Measurements from ENCODE around the gene SMIM5. TPM values are rescaled to one million over a fixed set of nuclear protein-coding genes. Genes with fewer than 3 reads are reported as not detected.

The SMIM5 gene
- total and polyA plus RNA-seq, 2 donors = 0.94 to 7.3 TPM

- DNase-seq (ENCODE audit: low read depth in 6 of 9, low spot score in 9 of 9) = no peak
- Histone ChIP-seq H3K36me3 (ENCODE audit: control insufficient read depth in 2 of 2, insufficient read depth in 2 of 2, low read length in 1 of 2) (peaks cover 21 to 40% of the 10 kb centered on the region in 2 donors), H3K9me3 (ENCODE audit: control insufficient read depth in 2 of 2, insufficient read depth in 1 of 2, low read length in 1 of 2) (no peaks in the 10 kb centered on the region), H3K4me3 (ENCODE audit: low read length in 2 of 2) (no peak overlapping the region), H3K27me3 (ENCODE audit: control insufficient read depth in 2 of 2, insufficient read depth in 1 of 2, low read length in 1 of 2) (no peaks in the 10 kb centered on the region), H3K4me1 (ENCODE audit: control insufficient read depth in 2 of 2, insufficient read depth in 2 of 2, low read length in 2 of 2) (peaks cover 7% of the 10 kb centered on the region in 2 donors), H3K27ac (ENCODE audit: low read depth in 1 of 2, low read length in 1 of 2) (no peak overlapping the region)
- WGBS = over 99% methylated on average over 9 of the region's 9 CpGs
These were observed 29.3 kb downstream of the SMIM5 start for GRCh38 chr17:75662511-75662910.

DNA sequence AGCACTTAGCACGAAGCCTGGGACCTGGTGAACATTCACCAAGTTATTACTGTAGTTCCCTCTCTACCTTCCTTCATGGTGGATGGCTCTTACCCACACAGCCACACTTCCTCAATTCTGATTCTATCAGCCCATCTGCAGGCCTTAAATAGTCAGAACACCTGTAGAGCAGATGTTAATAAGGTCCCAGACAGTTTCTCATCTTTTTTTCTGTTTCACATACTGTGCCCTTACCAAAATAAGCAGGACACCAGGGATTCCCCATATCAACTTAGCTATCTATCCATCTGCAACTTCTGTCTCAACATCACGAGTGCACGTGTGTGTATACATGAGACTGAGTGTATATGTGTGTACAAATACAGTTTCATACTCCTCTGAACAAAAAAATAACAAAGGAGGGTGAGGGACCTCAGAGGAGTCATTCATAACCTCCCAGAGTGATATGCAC is 30.9 kb downstream of the SMIM5 start:
- peaks cover 21 to 42% of the 10 kb centered on the region in 2 donors for H3K36me3 ChIP-seq (ENCODE audit: control insufficient read depth in 2 of 2, insufficient read depth in 2 of 2, low read length in 1 of 2)
- WGBS = 80% methylated on average over 3 of the region's 3 CpGs

GRCh38 chr17:75665981-75666380 is 32.7 kb downstream of the SMIM5 start:
- Histone ChIP-seq H3K9me3 (ENCODE audit: control insufficient read depth in 2 of 2, insufficient read depth in 1 of 2, low read length in 1 of 2) (no peaks in the 10 kb centered on the region), H3K27ac (ENCODE audit: low read depth in 1 of 2, low read length in 1 of 2) (no peak overlapping the region), H3K27me3 (ENCODE audit: control insufficient read depth in 2 of 2, insufficient read depth in 1 of 2, low read length in 1 of 2) (no peaks in the 10 kb centered on the region), H3K4me3 (ENCODE audit: low read length in 2 of 2) (peak overlapping the region in 1 of 2 donors; percentile 98), H3K36me3 (ENCODE audit: control insufficient read depth in 2 of 2, insufficient read depth in 2 of 2, low read length in 1 of 2) (peaks cover 17 to 47% of the 10 kb centered on the region in 2 donors), H3K4me1 (ENCODE audit: control insufficient read depth in 2 of 2, insufficient read depth in 2 of 2, low read length in 2 of 2) (peaks cover 14 to 18% of the 10 kb centered on the region in 2 donors)
- DNase-seq (ENCODE audit: low read depth in 6 of 9, low spot score in 9 of 9) = no peak
- 92% methylated on average over 10 of the region's 10 CpGs for WGBS

More for the DNA sequence above, 30.9 kb downstream of the SMIM5 start:
- Histone ChIP-seq H3K27me3 (ENCODE audit: control insufficient read depth in 2 of 2, insufficient read depth in 1 of 2, low read length in 1 of 2) (no peaks in the 10 kb centered on the region), H3K4me1 (ENCODE audit: control insufficient read depth in 2 of 2, insufficient read depth in 2 of 2, low read length in 2 of 2) (peaks cover 14 to 18% of the 10 kb centered on the region in 2 donors), H3K9me3 (ENCODE audit: control insufficient read depth in 2 of 2, insufficient read depth in 1 of 2, low read length in 1 of 2) (no peaks in the 10 kb centered on the region), H3K27ac (ENCODE audit: low read depth in 1 of 2, low read length in 1 of 2) (no peak overlapping the region), H3K4me3 (ENCODE audit: low read length in 2 of 2) (no peak overlapping the region)
- DNase-seq (ENCODE audit: low read depth in 6 of 9, low spot score in 9 of 9) = no peak

DNA sequence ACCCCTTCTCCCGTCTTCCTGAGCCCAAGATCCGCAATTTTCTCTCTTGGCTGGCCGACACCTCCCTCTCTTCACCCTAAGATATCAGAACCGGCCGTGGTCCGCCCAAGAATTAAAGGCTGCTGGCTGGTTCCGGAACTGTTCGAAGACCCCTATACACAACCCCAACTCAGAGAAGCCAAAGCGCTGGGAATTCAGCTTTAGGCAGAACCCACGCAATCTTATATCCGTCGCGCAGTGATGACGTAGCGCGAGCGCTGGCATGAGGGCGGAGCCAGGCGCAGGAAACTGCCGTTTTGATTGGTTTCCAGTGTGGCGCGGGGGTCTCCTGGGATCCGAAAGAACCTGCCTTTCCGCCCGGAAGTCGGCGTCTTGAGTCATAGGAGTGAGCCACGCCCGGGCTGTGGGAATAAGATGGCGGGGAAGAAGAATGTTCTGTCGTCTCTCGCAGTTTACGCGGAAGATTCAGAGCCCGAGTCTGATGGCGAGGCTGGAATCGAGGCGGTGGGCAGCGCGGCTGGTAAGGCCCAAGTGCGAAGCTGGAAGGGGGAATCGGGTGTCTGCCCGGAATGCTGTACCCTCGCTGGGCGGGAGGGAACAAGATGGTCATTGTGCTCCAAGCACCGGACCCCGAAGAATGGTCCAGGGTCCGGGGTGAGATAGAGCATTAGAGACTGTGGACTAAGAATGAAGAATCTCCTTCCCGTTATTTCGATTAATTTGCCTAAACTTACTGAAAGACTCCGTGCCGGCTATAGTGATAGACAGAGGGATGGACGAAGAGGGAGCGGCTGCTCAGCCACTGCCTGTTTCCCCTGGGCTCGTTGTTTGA is 33.9 kb downstream of the SMIM5 start, which contains the start of the genes RECQL5 and SAP30BP:
RECQL5 (minus strand) TSS at position 196 of the 832 bp plus-strand sequence. CDS start 597 bp downstream, outside the sequence.
SAP30BP (plus strand) TSS at position 380 of the 832 bp plus-strand sequence; CDS start at position 415, 35 bp downstream.
- Histone ChIP-seq H3K9me3 (ENCODE audit: control insufficient read depth in 2 of 2, insufficient read depth in 1 of 2, low read length in 1 of 2) (no peaks in the 10 kb centered on the region), H3K4me3 (ENCODE audit: low read length in 2 of 2) (peak within 1 kb of the TSS; percentile 94 to 98), H3K4me1 (ENCODE audit: control insufficient read depth in 2 of 2, insufficient read depth in 2 of 2, low read length in 2 of 2) (peaks cover 14 to 18% of the 10 kb centered on the region in 2 donors), H3K27me3 (ENCODE audit: control insufficient read depth in 2 of 2, insufficient read depth in 1 of 2, low read length in 1 of 2) (no peaks in the 10 kb centered on the region), H3K36me3 (ENCODE audit: control insufficient read depth in 2 of 2, insufficient read depth in 2 of 2, low read length in 1 of 2) (peaks cover 21 to 51% of the 10 kb centered on the region in 2 donors), H3K27ac (ENCODE audit: low read depth in 1 of 2, low read length in 1 of 2) (peak within 1 kb of the TSS; percentile 71 to 91)
- under 1% methylated on average over 55 of the region's 55 CpGs for WGBS
- DNase-seq (ENCODE audit: low read depth in 6 of 9, low spot score in 9 of 9) = peak; percentile 96 to 100 (median 99)

GRCh38 chr17:75667825-75668224 is 34.6 kb downstream of the SMIM5 start:
- Histone ChIP-seq H3K4me1 (ENCODE audit: control insufficient read depth in 2 of 2, insufficient read depth in 2 of 2, low read length in 2 of 2) (peaks cover 14 to 18% of the 10 kb centered on the region in 2 donors), H3K36me3 (ENCODE audit: control insufficient read depth in 2 of 2, insufficient read depth in 2 of 2, low read length in 1 of 2) (peaks cover 20 to 51% of the 10 kb centered on the region in 2 donors), H3K27ac (ENCODE audit: low read depth in 1 of 2, low read length in 1 of 2) (peak overlapping the region in 1 of 2 donors; percentile 71), H3K9me3 (ENCODE audit: control insufficient read depth in 2 of 2, insufficient read depth in 1 of 2, low read length in 1 of 2) (no peaks in the 10 kb centered on the region), H3K4me3 (ENCODE audit: low read length in 2 of 2) (peak overlapping the region; percentile 94 to 98), H3K27me3 (ENCODE audit: control insufficient read depth in 2 of 2, insufficient read depth in 1 of 2, low read length in 1 of 2) (no peaks in the 10 kb centered on the region)
- 11% methylated on average over 4 of the region's 4 CpGs for WGBS
- no peak for DNase-seq (ENCODE audit: low read depth in 6 of 9, low spot score in 9 of 9)

DNA sequence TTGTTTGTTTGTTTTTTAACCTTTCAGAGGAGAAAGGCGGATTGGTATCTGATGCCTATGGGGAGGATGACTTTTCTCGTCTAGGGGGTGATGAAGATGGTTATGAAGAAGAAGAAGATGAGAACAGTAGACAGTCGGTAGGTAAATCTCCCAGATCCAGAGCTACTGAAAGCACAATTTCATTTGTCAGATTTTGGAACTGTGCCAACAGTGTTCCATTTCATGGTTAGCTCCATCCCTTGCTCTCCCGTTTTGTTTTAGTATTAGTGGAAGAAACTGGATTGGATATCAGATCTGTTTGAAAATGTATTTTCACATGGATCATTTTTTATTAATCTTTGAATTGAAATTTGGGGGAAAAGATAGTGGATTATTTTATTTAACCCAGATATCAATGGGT is 35.3 kb downstream of the SMIM5 start:
- Histone ChIP-seq H3K27ac (ENCODE audit: low read depth in 1 of 2, low read length in 1 of 2) (no peak overlapping the region), H3K27me3 (ENCODE audit: control insufficient read depth in 2 of 2, insufficient read depth in 1 of 2, low read length in 1 of 2) (no peaks in the 10 kb centered on the region), H3K4me3 (ENCODE audit: low read length in 2 of 2) (no peak overlapping the region), H3K4me1 (ENCODE audit: control insufficient read depth in 2 of 2, insufficient read depth in 2 of 2, low read length in 2 of 2) (peaks cover 14 to 18% of the 10 kb centered on the region in 2 donors), H3K9me3 (ENCODE audit: control insufficient read depth in 2 of 2, insufficient read depth in 1 of 2, low read length in 1 of 2) (no peaks in the 10 kb centered on the region), H3K36me3 (ENCODE audit: control insufficient read depth in 2 of 2, insufficient read depth in 2 of 2, low read length in 1 of 2) (peaks cover 24 to 55% of the 10 kb centered on the region in 2 donors)
- WGBS = 94% methylated on average over 4 of the region's 4 CpGs
- no peak for DNase-seq (ENCODE audit: low read depth in 6 of 9, low spot score in 9 of 9)

DNA sequence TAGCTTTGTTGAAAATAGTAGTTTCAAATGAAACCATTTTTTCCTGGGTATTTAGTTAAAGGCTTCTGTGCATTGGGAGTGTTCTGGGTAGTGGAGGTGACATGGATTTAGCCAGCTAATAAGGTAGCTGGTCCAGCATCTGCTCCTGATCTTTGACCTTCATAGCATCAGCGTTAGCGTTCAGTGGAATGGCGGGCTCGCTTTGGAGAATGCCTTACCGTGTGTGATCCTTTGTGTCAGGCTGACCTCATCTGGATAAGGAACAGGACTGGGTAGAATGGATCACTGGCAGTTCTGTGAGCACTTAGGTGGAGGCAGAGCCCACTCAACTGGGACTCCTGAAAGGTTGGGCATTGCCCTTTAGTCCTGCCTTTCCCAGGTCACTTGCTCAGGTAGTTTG is 37.6 kb downstream of the SMIM5 start:
- DNase-seq (ENCODE audit: low read depth in 6 of 9, low spot score in 9 of 9) = no peak
- Histone ChIP-seq H3K9me3 (ENCODE audit: control insufficient read depth in 2 of 2, insufficient read depth in 1 of 2, low read length in 1 of 2) (no peaks in the 10 kb centered on the region), H3K27ac (ENCODE audit: low read depth in 1 of 2, low read length in 1 of 2) (no peak overlapping the region), H3K27me3 (ENCODE audit: control insufficient read depth in 2 of 2, insufficient read depth in 1 of 2, low read length in 1 of 2) (no peaks in the 10 kb centered on the region), H3K4me3 (ENCODE audit: low read length in 2 of 2) (no peak overlapping the region), H3K4me1 (ENCODE audit: control insufficient read depth in 2 of 2, insufficient read depth in 2 of 2, low read length in 2 of 2) (peaks cover 14 to 28% of the 10 kb centered on the region in 2 donors), H3K36me3 (ENCODE audit: control insufficient read depth in 2 of 2, insufficient read depth in 2 of 2, low read length in 1 of 2) (peaks cover 28 to 56% of the 10 kb centered on the region in 2 donors)
- 98% methylated on average over 5 of the region's 5 CpGs for WGBS

DNA sequence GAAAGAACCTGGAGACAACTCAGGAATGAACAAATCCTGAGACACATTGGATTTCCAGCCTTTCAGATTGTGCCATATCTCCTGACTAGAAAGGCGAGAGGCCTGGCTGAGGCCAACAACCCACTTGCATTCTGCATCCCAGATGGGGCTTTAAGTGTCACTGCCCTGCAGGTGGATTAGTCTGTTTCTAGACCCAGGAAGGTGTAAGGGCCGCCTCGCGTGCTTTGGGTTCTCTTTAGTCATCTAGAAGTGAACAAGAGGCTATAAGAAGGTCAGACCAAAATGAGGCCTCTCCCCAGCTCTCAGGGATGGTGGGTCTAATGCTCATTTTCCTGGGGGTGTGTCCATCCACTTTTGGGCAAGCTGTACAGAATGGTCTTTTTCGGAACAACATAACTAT is 38.8 kb downstream of the SMIM5 start:
- WGBS = 98% methylated on average over 5 of the region's 5 CpGs
- Histone ChIP-seq H3K27ac (ENCODE audit: low read depth in 1 of 2, low read length in 1 of 2) (no peak overlapping the region), H3K4me1 (ENCODE audit: control insufficient read depth in 2 of 2, insufficient read depth in 2 of 2, low read length in 2 of 2) (peaks cover 7 to 22% of the 10 kb centered on the region in 2 donors)

DNA sequence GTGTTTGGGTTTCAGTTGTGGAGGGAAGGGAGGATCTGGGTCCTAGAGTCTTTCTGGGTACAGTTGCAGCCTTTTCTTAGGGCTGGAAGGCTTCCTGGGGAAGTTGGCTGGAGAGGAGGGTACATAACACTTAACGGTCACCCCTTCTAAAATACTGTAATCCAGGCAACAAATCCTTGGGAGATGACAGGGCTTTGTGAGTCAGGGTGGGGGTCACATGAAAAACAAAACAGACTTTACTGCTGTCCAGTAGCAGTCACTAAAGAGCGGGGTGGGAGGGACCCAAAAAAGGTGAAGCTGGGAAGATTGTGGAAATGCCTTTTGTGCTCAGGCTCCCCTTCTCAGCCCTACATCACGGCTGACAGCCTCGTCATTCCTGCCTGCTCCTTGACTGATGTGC is 40.3 kb downstream of the SMIM5 start:
- Histone ChIP-seq H3K4me1 (ENCODE audit: control insufficient read depth in 2 of 2, insufficient read depth in 2 of 2, low read length in 2 of 2) (peaks cover under 1 to 11% of the 10 kb centered on the region in 2 donors), H3K27me3 (ENCODE audit: control insufficient read depth in 2 of 2, insufficient read depth in 1 of 2, low read length in 1 of 2) (no peaks in the 10 kb centered on the region), H3K4me3 (ENCODE audit: low read length in 2 of 2) (no peak overlapping the region), H3K27ac (ENCODE audit: low read depth in 1 of 2, low read length in 1 of 2) (no peak overlapping the region), H3K9me3 (ENCODE audit: control insufficient read depth in 2 of 2, insufficient read depth in 1 of 2, low read length in 1 of 2) (no peaks in the 10 kb centered on the region), H3K36me3 (ENCODE audit: control insufficient read depth in 2 of 2, insufficient read depth in 2 of 2, low read length in 1 of 2) (peaks cover 31 to 72% of the 10 kb centered on the region in 2 donors)
- whole genome bisulfite sequencing = 96% methylated on average over 4 of the region's 4 CpGs
- no peak for DNase-seq (ENCODE audit: low read depth in 6 of 9, low spot score in 9 of 9)

More for the DNA sequence above, 38.8 kb downstream of the SMIM5 start:
- Histone ChIP-seq H3K36me3 (ENCODE audit: control insufficient read depth in 2 of 2, insufficient read depth in 2 of 2, low read length in 1 of 2) (peaks cover 28 to 63% of the 10 kb centered on the region in 2 donors), H3K4me3 (ENCODE audit: low read length in 2 of 2) (no peak overlapping the region), H3K9me3 (ENCODE audit: control insufficient read depth in 2 of 2, insufficient read depth in 1 of 2, low read length in 1 of 2) (no peaks in the 10 kb centered on the region), H3K27me3 (ENCODE audit: control insufficient read depth in 2 of 2, insufficient read depth in 1 of 2, low read length in 1 of 2) (no peaks in the 10 kb centered on the region)
- DNase-seq (ENCODE audit: low read depth in 6 of 9, low spot score in 9 of 9) = no peak

All from thymus (tissue), 11 donors.